Brain microvascular endothelial cell (primary cell): ENCODE results near the gene LETM1.

Experiments used
- DNase-seq: peaks from one replicate; pipeline ENCODE4 v3.0.0-alpha.2; 2020
- H3K27ac ChIP-seq: fragments of 250-450 bp; sonication (Bioruptor Pico); 2 replicates; pipeline ENCODE4 v1.5.1; 2020; ENCODE audit warnings: mild to moderate bottlenecking, moderate library complexity
- H3K27me3 ChIP-seq: fragments of 250-450 bp; sonication (Bioruptor Pico); replicated peaks from 2 replicates; pipeline ENCODE4 v1.5.1; 2020; ENCODE audit warnings: mild to moderate bottlenecking
- H3K36me3 ChIP-seq: fragments of 250-450 bp; sonication (Bioruptor Pico); replicated peaks from 2 replicates; pipeline ENCODE4 v1.5.1; 2020; ENCODE audit warnings: mild to moderate bottlenecking
- H3K4me3 ChIP-seq: 2 replicates; pipeline ENCODE4 v1.5.1; 2011; ENCODE audit warnings: low read depth, mild to moderate bottlenecking, control low read depth, low read length, moderate library complexity
- CTCF ChIP-seq: IDR thresholded peaks from 2 replicates; pipeline ENCODE4 v1.5.1; 2011; ENCODE audit warnings: low read depth, mild to moderate bottlenecking, moderate library complexity, low read length, control low read depth, inconsistent platforms; ENCODE audit errors: missing control alignments
- in situ Hi-C: cut with HindIII; loops from 2 replicates; pipeline ENCODE4 v1.10.0; 2017; ENCODE audit warnings: low sequenced_read_pairs, low pct_ligation_motif_present

Gene LETM1

GRCh38 chr4:1855333-1856070 is 454 bp downstream of the LETM1 start:
- peak overlapping the region; percentile 36 for H3K27ac ChIP-seq
- TF ChIP-seq CTCF, result no peak
- H3K36me3 ChIP-seq, result no peaks in the 10 kb centered on the region
- in situ Hi-C loops, result no loop called here
- no peaks in the 10 kb centered on the region for H3K27me3 ChIP-seq
- DNase-seq, result no peak
- peak overlapping the region; percentile 82 for H3K4me3 ChIP-seq

GRCh38 chr4:1854752-1855151 is 1.2 kb downstream of the LETM1 start:
- DNase-seq, result no peak
- H3K36me3 ChIP-seq, result no peaks in the 10 kb centered on the region
- TF ChIP-seq CTCF, result no peak
- H3K4me3 ChIP-seq, result peak overlapping the region; percentile 82
- in situ Hi-C loops, result no loop called here
- no peaks in the 10 kb centered on the region for H3K27me3 ChIP-seq
- no peak overlapping the region for H3K27ac ChIP-seq

- no peaks in the 10 kb centered on the region for H3K27me3 ChIP-seq
- in situ Hi-C loops, result no loop called here
- no peak for DNase-seq
- no peaks in the 10 kb centered on the region for H3K36me3 ChIP-seq
- H3K27ac ChIP-seq, result no peak overlapping the region
- H3K4me3 ChIP-seq, result no peak overlapping the region
- TF ChIP-seq CTCF, result no peak
These were observed 2.9 kb downstream of the LETM1 start for GRCh38 chr4:1852904-1853623.

GRCh38 chr4:1851575-1852410 is 4.2 kb downstream of the LETM1 start:
- in situ Hi-C loops, result no loop called here
- no peak for TF ChIP-seq CTCF
- no peak for DNase-seq
- Histone ChIP-seq H3K27me3 (no peaks in the 10 kb centered on the region), H3K27ac (no peak overlapping the region), H3K36me3 (peaks cover 3% of the 10 kb centered on the region), H3K4me3 (no peak overlapping the region)

- no peak for DNase-seq
- peak; percentile 2 for TF ChIP-seq CTCF
- in situ Hi-C loops, result no loop called here
- no peak overlapping the region for H3K4me3 ChIP-seq
- H3K36me3 ChIP-seq, result peaks cover 3% of the 10 kb centered on the region
- H3K27me3 ChIP-seq, result no peaks in the 10 kb centered on the region
- no peak overlapping the region for H3K27ac ChIP-seq
These were observed 4.8 kb downstream of the LETM1 start for GRCh38 chr4:1851160-1851559.
